SH-SY5Y (cell line): ENCODE data around the gene CDKN1C.

Source experiments
- GATA2 ChIP-seq: IDR thresholded peaks from 2 replicates; pipeline ENCODE4 v1.6.1; 2011; ENCODE audit warnings: mild to moderate bottlenecking, low read depth, low read length
- GATA3 ChIP-seq: IDR thresholded peaks from 2 replicates; pipeline ENCODE4 v1.6.1; 2011; ENCODE audit warnings: low read depth, mild to moderate bottlenecking, low read length, moderate library complexity

GRCh38 chr11:2908130-2908529, 22.6 kb upstream of the CDKN1C start:
- TF ChIP-seq GATA2 (no peak), GATA3 (no peak)
